ENCODE data around the gene ZNF81. TPM values are rescaled to one million over a fixed set of nuclear protein-coding genes. Genes with fewer than 3 reads are reported as not detected.
"Not testable (repeated sequence)": the region's sequence is repeated elsewhere in the genome, so short reads cannot be mapped to it uniquely, and the experiment has no call there.

The ZNF81 gene
- polyA plus RNA-seq, 2 of the 4 experiments (the other 2 are of a cell fraction) = 3.8 to 8.3 TPM

GRCh38 chrX:47958206-47958605, 121.5 kb downstream of the ZNF81 start:
- FAIRE-seq, POLR2A ChIA-PET: not testable (repeated sequence)

GRCh38 chrX:47958761-47959342, 122.2 kb downstream of the ZNF81 start:
- POLR2A ChIA-PET = no interaction called here
- TF ChIP-seq, protein P1, sequence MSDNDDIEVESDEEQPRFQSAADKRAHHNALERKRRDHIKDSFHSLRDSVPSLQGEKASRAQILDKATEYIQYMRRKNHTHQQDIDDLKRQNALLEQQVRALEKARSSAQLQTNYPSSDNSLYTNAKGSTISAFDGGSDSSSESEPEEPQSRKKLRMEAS (IDR thresholded peaks at IDR 0.05) = no peak
- no peak for TF ChIP-seq RCOR1 (IDR thresholded peaks at IDR 0.05; ENCODE audit: low read depth, low read length)
- TF ChIP-seq, protein P2, sequence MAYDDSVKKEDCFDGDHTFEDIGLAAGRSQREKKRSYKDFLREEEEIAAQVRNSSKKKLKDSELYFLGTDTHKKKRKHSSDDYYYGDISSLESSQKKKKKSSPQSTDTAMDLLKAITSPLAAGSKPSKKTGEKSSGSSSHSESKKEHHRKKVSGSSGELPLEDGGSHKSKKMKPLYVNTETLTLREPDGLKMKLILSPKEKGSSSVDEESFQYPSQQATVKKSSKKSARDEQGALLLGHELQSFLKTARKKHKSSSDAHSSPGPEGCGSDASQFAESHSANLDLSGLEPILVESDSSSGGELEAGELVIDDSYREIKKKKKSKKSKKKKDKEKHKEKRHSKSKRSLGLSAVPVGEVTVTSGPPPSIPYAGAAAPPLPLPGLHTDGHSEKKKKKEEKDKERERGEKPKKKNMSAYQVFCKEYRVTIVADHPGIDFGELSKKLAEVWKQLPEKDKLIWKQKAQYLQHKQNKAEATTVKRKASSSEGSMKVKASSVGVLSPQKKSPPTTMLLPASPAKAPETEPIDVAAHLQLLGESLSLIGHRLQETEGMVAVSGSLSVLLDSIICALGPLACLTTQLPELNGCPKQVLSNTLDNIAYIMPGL (CRISPR knock-in tag; IDR thresholded peaks at IDR 0.05; ENCODE audit: borderline replicate concordance) = no peak
- no peak for TF ChIP-seq EP300 (IDR thresholded peaks at IDR 0.05)
- TF ChIP-seq FOSB (CRISPR knock-in tag; IDR thresholded peaks at IDR 0.05) = no peak
- TF ChIP-seq CHD4 (IDR thresholded peaks at IDR 0.05; ENCODE audit: borderline replicate concordance) = no peak
- no peak for TF ChIP-seq TP53 (CRISPR knock-in tag; IDR thresholded peaks at IDR 0.05)
- Histone ChIP-seq H3K4me2 (no peak overlapping the region), H3K9me3 (0 out of 3 replicates have a peak, but pooled peaks cover 7% of the 10 kb centered on the region), H3K4me1 (no peaks in the 10 kb centered on the region), H3K4me3 (no peak overlapping the region), H3K27ac (no peak overlapping the region)
- ATAC-seq = no peak
- FAIRE-seq = peak; percentile 43
- CTCF ChIA-PET = interaction anchor here (0.6 kb wide), 1 partner anchor 22 kb away, joined by 3 read pairs; no protein-coding TSS in a partner anchor
- DNase-seq (ENCODE audit: low read depth in 1 of 2, low spot score in 1 of 2) = no peak
- 13% methylated on average over 4 of the region's 4 CpGs for WGBS (ENCODE audit: missing lambda C conversion rate)

More at GRCh38 chrX:47958206-47958605, 121.5 kb downstream of the ZNF81 start:
- DNase-seq (ENCODE audit: low read depth in 1 of 2, low spot score in 1 of 2); H3K9me3 ChIP-seq; H3K27ac ChIP-seq; H3K4me1 ChIP-seq; CTCF ChIA-PET; H3K4me3 ChIP-seq; H3K4me2 ChIP-seq; ATAC-seq: not testable (repeated sequence)
- 62% methylated on average over 3 of the region's 4 CpGs for whole genome bisulfite sequencing (ENCODE audit: missing lambda C conversion rate)

DNA sequence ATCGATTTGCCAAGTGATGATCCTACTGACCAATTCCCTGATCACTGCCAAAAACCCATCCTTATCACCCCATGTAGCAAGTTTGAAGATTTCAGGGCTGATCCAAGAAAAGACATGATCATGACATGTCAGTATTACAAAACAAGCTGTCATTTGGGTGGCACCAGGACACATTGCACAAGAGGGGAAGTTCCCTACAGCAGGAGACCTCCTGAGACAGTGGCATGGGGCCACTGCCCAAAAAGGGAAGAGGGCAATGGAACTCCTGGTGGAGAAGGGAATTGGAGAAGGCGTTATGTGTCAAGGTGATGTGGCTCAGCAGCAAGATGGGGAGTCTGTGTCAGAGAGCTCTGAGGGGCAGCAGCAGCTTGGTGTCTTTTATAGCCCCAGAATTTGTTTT, 123.7 kb downstream of the ZNF81 start:
- TF ChIP-seq FOSL2 (IDR thresholded peaks at IDR 0.05) (no peak), FOSL2 (CRISPR knock-in tag; IDR thresholded peaks at IDR 0.05) (no peak), FOSB (CRISPR knock-in tag; IDR thresholded peaks at IDR 0.05) (no peak), HDAC2 (IDR thresholded peaks at IDR 0.05) (no peak), RARB (CRISPR knock-in tag; IDR thresholded peaks at IDR 0.05) (no peak), ESRRA (IDR thresholded peaks at IDR 0.05; ENCODE audit: borderline replicate concordance, low read length) (no peak), CTCF (IDR thresholded peaks at IDR 0.05) (no peak), SMC3 (IDR thresholded peaks at IDR 0.05) (no peak), E2F6 (IDR thresholded peaks at IDR 0.05; ENCODE audit: borderline replicate concordance, low read depth) (no peak), EHMT2 (IDR thresholded peaks at IDR 0.05; ENCODE audit: low read depth) (no peak), MAFK (IDR thresholded peaks at IDR 0.05; ENCODE audit: partially characterized antibody) (no peak), NFE2L2 (conservative IDR thresholded peaks at IDR 0.05; ENCODE audit: low read length) (no peak), TP53 (CRISPR knock-in tag; IDR thresholded peaks at IDR 0.05) (no peak), CBX8 (IDR thresholded peaks at IDR 0.05) (no peak), GATA3 (IDR thresholded peaks at IDR 0.05; ENCODE audit: borderline replicate concordance) (no peak), ZC3H11A (IDR thresholded peaks at IDR 0.05) (no peak), RCOR1 (IDR thresholded peaks at IDR 0.05; ENCODE audit: low read depth, low read length) (no peak)
- TF ChIP-seq, protein P3, sequence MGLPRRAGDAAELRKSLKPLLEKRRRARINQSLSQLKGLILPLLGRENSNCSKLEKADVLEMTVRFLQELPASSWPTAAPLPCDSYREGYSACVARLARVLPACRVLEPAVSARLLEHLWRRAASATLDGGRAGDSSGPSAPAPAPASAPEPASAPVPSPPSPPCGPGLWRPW (IDR thresholded peaks at IDR 0.05) = no peak
- TF ChIP-seq, protein P4, sequence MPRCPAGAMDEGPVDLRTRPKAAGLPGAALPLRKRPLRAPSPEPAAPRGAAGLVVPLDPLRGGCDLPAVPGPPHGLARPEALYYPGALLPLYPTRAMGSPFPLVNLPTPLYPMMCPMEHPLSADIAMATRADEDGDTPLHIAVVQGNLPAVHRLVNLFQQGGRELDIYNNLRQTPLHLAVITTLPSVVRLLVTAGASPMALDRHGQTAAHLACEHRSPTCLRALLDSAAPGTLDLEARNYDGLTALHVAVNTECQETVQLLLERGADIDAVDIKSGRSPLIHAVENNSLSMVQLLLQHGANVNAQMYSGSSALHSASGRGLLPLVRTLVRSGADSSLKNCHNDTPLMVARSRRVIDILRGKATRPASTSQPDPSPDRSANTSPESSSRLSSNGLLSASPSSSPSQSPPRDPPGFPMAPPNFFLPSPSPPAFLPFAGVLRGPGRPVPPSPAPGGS (IDR thresholded peaks at IDR 0.05) = no peak
- CTCF ChIA-PET = no interaction called here
- Histone ChIP-seq H3K27ac (no peak overlapping the region), H3K4me3 (no peak overlapping the region), H3K4me1 (no peaks in the 10 kb centered on the region), H3K4me2 (no peak overlapping the region), H3K9me3 (peaks cover 11% of the 10 kb centered on the region; the same call in 1 of the 3 replicates)
- no peak for FAIRE-seq
- no peak for ATAC-seq
- no peak for DNase-seq (ENCODE audit: low read depth in 1 of 2, low spot score in 1 of 2)
- POLR2A ChIA-PET = no interaction called here
- 6% methylated on average over 2 of the region's 2 CpGs for WGBS (ENCODE audit: missing lambda C conversion rate)

DNA sequence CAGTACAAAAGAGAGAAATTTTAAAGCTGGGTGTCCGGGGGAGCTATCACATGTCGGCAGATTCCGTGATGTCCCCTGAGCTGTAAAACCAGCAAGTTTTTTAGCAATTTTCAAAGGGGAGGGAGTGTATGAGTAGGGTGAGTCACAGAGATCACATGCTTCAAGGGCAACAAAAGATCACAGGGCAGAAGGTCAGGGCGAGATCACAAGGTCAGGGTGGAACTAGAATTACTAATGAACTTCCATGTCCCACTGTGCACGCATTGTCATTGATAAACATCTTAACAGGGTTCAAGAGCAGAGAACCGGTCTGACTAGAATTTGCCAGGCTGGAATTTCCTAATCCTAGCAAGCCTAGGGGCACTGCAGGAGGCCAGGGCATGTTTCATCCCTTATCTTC, 125.1 kb downstream of the ZNF81 start:
- POLR2A ChIA-PET; ATAC-seq; H3K4me1 ChIP-seq; H3K27ac ChIP-seq; CTCF ChIA-PET; DNase-seq (ENCODE audit: low read depth in 1 of 2, low spot score in 1 of 2); FAIRE-seq; H3K4me2 ChIP-seq; H3K4me3 ChIP-seq: not testable (repeated sequence)
- H3K9me3 ChIP-seq = peaks cover 11% of the 10 kb centered on the region; the same call in 1 of the 3 replicates
- WGBS (ENCODE audit: missing lambda C conversion rate) = 9% methylated on average over 6 of the region's 6 CpGs

GRCh38 chrX:47965526-47965925, 128.8 kb downstream of the ZNF81 start:
- H3K27ac ChIP-seq; CTCF ChIA-PET; DNase-seq (ENCODE audit: low read depth in 1 of 2, low spot score in 1 of 2); H3K4me3 ChIP-seq; ATAC-seq; H3K4me2 ChIP-seq; POLR2A ChIA-PET; H3K4me1 ChIP-seq; FAIRE-seq: not testable (repeated sequence)
- 60% methylated on average over 6 of the region's 14 CpGs for WGBS (ENCODE audit: missing lambda C conversion rate)
- peaks cover 17% of the 10 kb centered on the region; the same call in 2 of the 3 replicates for H3K9me3 ChIP-seq

Data from A549 (cell line).